ENCODE measurements around the gene ZNF76.

- TF ChIP-seq, protein P1, sequence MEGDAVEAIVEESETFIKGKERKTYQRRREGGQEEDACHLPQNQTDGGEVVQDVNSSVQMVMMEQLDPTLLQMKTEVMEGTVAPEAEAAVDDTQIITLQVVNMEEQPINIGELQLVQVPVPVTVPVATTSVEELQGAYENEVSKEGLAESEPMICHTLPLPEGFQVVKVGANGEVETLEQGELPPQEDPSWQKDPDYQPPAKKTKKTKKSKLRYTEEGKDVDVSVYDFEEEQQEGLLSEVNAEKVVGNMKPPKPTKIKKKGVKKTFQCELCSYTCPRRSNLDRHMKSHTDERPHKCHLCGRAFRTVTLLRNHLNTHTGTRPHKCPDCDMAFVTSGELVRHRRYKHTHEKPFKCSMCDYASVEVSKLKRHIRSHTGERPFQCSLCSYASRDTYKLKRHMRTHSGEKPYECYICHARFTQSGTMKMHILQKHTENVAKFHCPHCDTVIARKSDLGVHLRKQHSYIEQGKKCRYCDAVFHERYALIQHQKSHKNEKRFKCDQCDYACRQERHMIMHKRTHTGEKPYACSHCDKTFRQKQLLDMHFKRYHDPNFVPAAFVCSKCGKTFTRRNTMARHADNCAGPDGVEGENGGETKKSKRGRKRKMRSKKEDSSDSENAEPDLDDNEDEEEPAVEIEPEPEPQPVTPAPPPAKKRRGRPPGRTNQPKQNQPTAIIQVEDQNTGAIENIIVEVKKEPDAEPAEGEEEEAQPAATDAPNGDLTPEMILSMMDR (IDR thresholded peaks at IDR 0.05), result no peak
- no peak for TF ChIP-seq POLR2AphosphoS5 (IDR thresholded peaks at IDR 0.05)
These were observed 60.5 kb downstream of the ZNF76 start for GRCh38 chr6:35320031-35320410.

All from suprapubic skin (tissue), 3 donors.